Brain pericyte (primary cell): ENCODE results near the gene ITGA11.

Source experiments
- DNase-seq: peaks from one replicate; pipeline ENCODE4 v3.0.0-alpha.2; 2012; ENCODE audit warnings: low read depth, low spot score

ITGA11 gene

GRCh38 chr15:68265674-68266073 lies 166.3 kb downstream of the ITGA11 start:
- no peak for DNase-seq

- no peak for DNase-seq
Measured at GRCh38 chr15:68265081-68265480, 166.9 kb downstream of the ITGA11 start.

GRCh38 chr15:68264282-68264681 lies 167.7 kb downstream of the ITGA11 start:
- no peak for DNase-seq

GRCh38 chr15:68262514-68263356 lies 169.2 kb downstream of the ITGA11 start:
- no peak for DNase-seq

- DNase-seq: no peak
Measured at GRCh38 chr15:68261980-68262379, 170.0 kb downstream of the ITGA11 start.

GRCh38 chr15:68261241-68261640 lies 170.7 kb downstream of the ITGA11 start:
- DNase-seq: no peak

GRCh38 chr15:68259883-68260282 lies 172.1 kb downstream of the ITGA11 start:
- no peak for DNase-seq

- no peak for DNase-seq
Measured at GRCh38 chr15:68258692-68259091, 173.3 kb downstream of the ITGA11 start.

- no peak for DNase-seq
Measured at GRCh38 chr15:68256675-68257450, 175.1 kb downstream of the ITGA11 start.

GRCh38 chr15:68252925-68253534 lies 178.9 kb downstream of the ITGA11 start:
- peak; percentile 47 for DNase-seq

GRCh38 chr15:68249058-68249713 lies 182.8 kb downstream of the ITGA11 start:
- no peak for DNase-seq
